OCI-LY7 (cell line): ENCODE data around the gene MSRB3.

Experiments
- CTCF ChIP-seq: fragments of 200-600 bp; sonication (generic); conservative IDR thresholded peaks from 2 replicates; pipeline ENCODE4 v1.5.1; 2014; ENCODE audit warnings: mild to moderate bottlenecking, antibody characterized with exemption, low read length, moderate library complexity, mixed read lengths
- EZH2phosphoT487 ChIP-seq: fragments of 200-600 bp; sonication (generic); IDR thresholded peaks from 2 replicates; pipeline ENCODE4 v1.6.1; 2018; ENCODE audit warnings: low read depth, borderline replicate concordance, mild to moderate bottlenecking, mixed run types, antibody characterized with exemption, low read length, moderate library complexity, mixed read lengths

- TF ChIP-seq CTCF: no peak
- TF ChIP-seq EZH2phosphoT487: no peak
These were observed 48.1 kb downstream of the MSRB3 start for GRCh38 chr12:65326616-65327015.
